K562 (cell line): Measurements from ENCODE around the gene NYAP2. TPM values are rescaled to one million over a fixed set of nuclear protein-coding genes. Genes with fewer than 3 reads are reported as not detected.

Experiments
- ATAC-seq: fragments of 200-7000 bp; cut with Tn5 transposase; 3 replicates; pipeline ENCODE4 v1.9.1; 2020; ENCODE audit warnings: moderate library complexity
- BruUV-seq: library from RNA; stranded (reverse); fragments of 400-500 nt; replicated peaks from 2 replicates; lab custom pipeline; 2021; lab: Mats Ljungman, UMichigan
- CTCF ChIA-PET: fragments of 300-600 bp; formaldehyde crosslinking; extraction: SDS; loops from one replicate; lab custom pipeline; 2021; ENCODE audit warnings: low intra/inter-chr PET ratio; lab: Yijun Ruan, JAX
- POLR2A ChIA-PET: fragments of 300-600, 350-650 bp; sonication (Branson Sonifier 250); formaldehyde crosslinking; extraction: SDS; loops from one replicate; lab custom pipeline; 2021; ENCODE audit warnings: antibody characterized with exemption, inconsistent platforms; lab: Yijun Ruan, JAX
- DNase-seq, 4 experiments: peaks; one replicate each; pipeline versions ENCODE4 v3.0.0 to v3.0.0-alpha.2; 2011 to 2018; ENCODE audit warnings: low spot score in 3 of 4, mixed read lengths in 3 of 4; ENCODE audit errors: extremely low read depth in 1 of 4
- FAIRE-seq: peaks from 2 replicates; lab custom pipeline; 2011; peaks lifted over from hg19 to GRCh38; lab: Jason Lieb, UNC
- H2AFZ ChIP-seq: 2 replicates; pipeline ENCODE4 v1.6.0; 2011; ENCODE audit warnings: low read depth, low read length, control low read depth, inconsistent platforms
- H3K27ac ChIP-seq: fragments of 200-600 bp; 3 replicates; pipeline ENCODE4 v1.8.0; 2011; ENCODE audit warnings: low read depth, mild to moderate bottlenecking, control low read depth, inconsistent platforms, low read length, moderate library complexity, mixed read lengths; ENCODE audit errors: extremely low read depth
- H3K27me3 ChIP-seq, 2 experiments: fragments of 300-600 bp in 1 of 2; 2 replicates in 1 of 2; 3 replicates in 1 of 2; pipeline versions ENCODE4 v1.6.0 to v1.8.0; 2011; ENCODE audit warnings: inconsistent platforms in 2 of 2, low read length in 2 of 2, mild to moderate bottlenecking in 1 of 2, mixed read lengths in 1 of 2, moderate library complexity in 1 of 2; ENCODE audit not compliant: control insufficient read depth in 2 of 2, insufficient read depth in 2 of 2
- H3K36me3 ChIP-seq: fragments of 300-600 bp; 3 replicates; pipeline ENCODE4 v1.8.0; 2011; ENCODE audit warnings: mild to moderate bottlenecking, low read length, inconsistent platforms; ENCODE audit not compliant: control insufficient read depth, insufficient read depth
- H3K4me1 ChIP-seq, 2 experiments: fragments of 200-600 bp in 1 of 2; replicated peaks in 1 of 2; 2 replicates in 1 of 2; 3 replicates in 1 of 2; pipeline versions ENCODE4 v1.5.1 to v1.8.0; 2011; ENCODE audit warnings: inconsistent platforms in 2 of 2, low read length in 2 of 2, mild to moderate bottlenecking in 1 of 2, mixed read lengths in 1 of 2, moderate library complexity in 1 of 2; ENCODE audit not compliant: control insufficient read depth in 2 of 2, insufficient read depth in 2 of 2
- H3K4me2 ChIP-seq: 2 replicates; pipeline ENCODE4 v1.6.1; 2011; ENCODE audit warnings: low read length, control low read depth, inconsistent platforms, mixed read lengths; ENCODE audit not compliant: insufficient read depth
- H3K4me3 ChIP-seq: fragments of 200-600 bp; sonication (generic), shearing (Covaris generic); 2 replicates; pipeline ENCODE4 v1.5.1; 2016; ENCODE audit warnings: control low read depth, inconsistent platforms
- H3K79me2 ChIP-seq: fragments of 200-600 bp; 3 replicates; pipeline ENCODE4 v1.8.0; 2011; ENCODE audit warnings: low read length, inconsistent platforms; ENCODE audit not compliant: control insufficient read depth, insufficient read depth
- H3K9ac ChIP-seq, 2 experiments: 2 replicates each; pipeline versions ENCODE4 v1.6.0 to v1.6.1; 2011; ENCODE audit warnings: low read depth in 2 of 2, low read length in 2 of 2, control low read depth in 1 of 2, inconsistent platforms in 1 of 2, mild to moderate bottlenecking in 1 of 2, mixed read lengths in 1 of 2; ENCODE audit not compliant: insufficient read depth in 1 of 2
- H3K9me1 ChIP-seq: one replicate; pipeline ENCODE4 v1.6.0; 2011; ENCODE audit warnings: inconsistent platforms, mild to moderate bottlenecking, low read length, moderate library complexity; ENCODE audit not compliant: control insufficient read depth, insufficient read depth
- H3K9me3 ChIP-seq: replicated peaks from 2 replicates; pipeline ENCODE4 v1.5.1; 2011; ENCODE audit warnings: low read depth, low read length, inconsistent platforms; ENCODE audit not compliant: control insufficient read depth, insufficient read depth
- H4K20me1 ChIP-seq: replicated peaks from 2 replicates; pipeline ENCODE4 v1.6.1; 2011; ENCODE audit warnings: low read length, inconsistent platforms, mixed read lengths; ENCODE audit not compliant: control insufficient read depth, insufficient read depth
- CREM ChIP-seq: IDR thresholded peaks from 2 replicates; pipeline ENCODE4 v1.6.1; 2014; ENCODE audit warnings: antibody characterized with exemption, low read depth
- DLX4 ChIP-seq: fragments of 250-450 bp; sonication (Bioruptor Pico); IDR thresholded peaks from 2 replicates; pipeline ENCODE4 v1.6.1; 2021; ENCODE audit warnings: mild to moderate bottlenecking
- FOXK1 ChIP-seq: sonication (generic); formaldehyde crosslinking; IDR thresholded peaks from 2 replicates; pipeline ENCODE4 v1.8.0; 2022; ENCODE audit warnings: missing genetic modification reagents, mild to moderate bottlenecking, borderline replicate concordance
- ILK ChIP-seq: fragments of 450-650 bp; IDR thresholded peaks from 2 replicates; pipeline ENCODE4 v1.6.1; 2016; ENCODE audit warnings: missing genetic modification characterization, low read depth, mild to moderate bottlenecking, missing compliant biosample characterization, moderate library complexity, borderline replicate concordance
- MTA2 ChIP-seq: fragments of 450-650 bp; IDR thresholded peaks from 2 replicates; pipeline ENCODE4 v1.6.1; 2016; ENCODE audit warnings: low read depth
- MYBL2 ChIP-seq, 2 experiments: fragments of 450-650 bp in 1 of 2; sonication (generic) in 1 of 2; formaldehyde crosslinking in 1 of 2; IDR thresholded peaks; 2 replicates each; pipeline versions ENCODE4 v1.6.1 to v1.8.1; 2017 to 2022; ENCODE audit warnings: borderline replicate concordance in 1 of 2, inconsistent platforms in 1 of 2, low read depth in 1 of 2, mild to moderate bottlenecking in 1 of 2, missing genetic modification reagents in 1 of 2, moderate library complexity in 1 of 2
- NELFE ChIP-seq: IDR thresholded peaks from 2 replicates; pipeline ENCODE4 v1.6.1; 2011; ENCODE audit warnings: mild to moderate bottlenecking; ENCODE audit not compliant: insufficient read depth, insufficient read length
- NR3C1 ChIP-seq: sonication (generic); formaldehyde crosslinking; IDR thresholded peaks from 2 replicates; pipeline ENCODE4 v1.8.1; 2022; ENCODE audit warnings: missing genetic modification reagents
- NUFIP1 ChIP-seq: fragments of 450-650 bp; IDR thresholded peaks from 2 replicates; pipeline ENCODE4 v1.6.1; 2018; ENCODE audit not compliant: partially characterized antibody
- SAP30 ChIP-seq: fragments of 200-600 bp; sonication (generic); IDR thresholded peaks from 2 replicates; pipeline ENCODE4 v1.6.1; 2012; ENCODE audit warnings: borderline replicate concordance, low read depth, mild to moderate bottlenecking, moderate library complexity, low read length, control low read depth, inconsistent platforms; ENCODE audit not compliant: insufficient read depth, poor library complexity, severe bottlenecking
- SMARCA5 ChIP-seq: fragments of 450-650 bp; IDR thresholded peaks from 2 replicates; pipeline ENCODE4 v1.6.1; 2016
- SREBF1 ChIP-seq: fragments of 150-350 bp; IDR thresholded peaks from 2 replicates; pipeline ENCODE4 v1.6.1; 2014; ENCODE audit warnings: antibody characterized with exemption, low read depth, low read length, borderline replicate concordance
- STAT5B ChIP-seq: fragments of 250-450 bp; sonication (Bioruptor Pico); IDR thresholded peaks from 2 replicates; pipeline ENCODE4 v1.8.0; 2021; ENCODE audit warnings: mild to moderate bottlenecking, inconsistent platforms
- WHSC1 ChIP-seq: IDR thresholded peaks from one replicate; pipeline ENCODE4 v1.6.1; 2012; ENCODE audit warnings: low read length, control low read depth, inconsistent platforms
- ZNF232 ChIP-seq: sonication (generic); formaldehyde crosslinking; IDR thresholded peaks from 2 replicates; pipeline ENCODE4 v1.8.0; 2022; ENCODE audit warnings: mild to moderate bottlenecking, missing genetic modification reagents
- ZNF24 ChIP-seq: fragments of 450-650 bp; IDR thresholded peaks from 2 replicates; pipeline ENCODE4 v1.6.1; 2016
- ZNF717 ChIP-seq: fragments of 250-450 bp; sonication (Bioruptor Pico); IDR thresholded peaks from 2 replicates; pipeline ENCODE4 v1.5.0; 2021
- whole genome bisulfite sequencing: fragments of 100-300 bp; shearing (Covaris generic); methylation state at CpG from one replicate; pipeline ENCODE4 v1.1.6; 2016; ENCODE audit warnings: low coverage, mixed read lengths; ENCODE audit not compliant: insufficient coverage; ENCODE audit errors: missing lambda C conversion rate; 5-methylcytosine and 5-hydroxymethylcytosine counted together
- in situ Hi-C: fragments of 300-500 bp; cut with MboI; formaldehyde crosslinking; loops from 4 replicates; pipeline ENCODE4 v1.15.0; 2018; ENCODE audit warnings: inconsistent platforms, mixed read lengths
- intact Hi-C: fragments of 100-400 bp; cut with micrococcal nuclease; formaldehyde crosslinking; loops from 2 replicates; pipeline ENCODE4 v1.14.2; 2022
- polyA plus RNA-seq, 8 experiments: library from polyadenylated mRNA; depleted of rRNA in 4 of 8; stranded (reverse) in 5 of 8; unstranded in 3 of 8; fragments of >200 nt; fragmentation: Nextera tagmentation in 2 of 8; fragmentation: Illumina TruSeq in 1 of 8; extraction: Ambion mirVana in 2 of 8; extraction: Trizol in 1 of 8; gene quantifications; 2 replicates each; pipeline versions ENCODE4 v1.2.1 to v1.2.3, GENCODE V29; 2011 to 2014; ENCODE audit warnings: inconsistent platforms in 1 of 8, missing spikeins in 1 of 8
- total RNA-seq, 7 experiments: library from RNA; depleted of rRNA in 6 of 7; stranded (reverse); fragments of >200 nt in 6 of 7; fragmentation: Illumina TruSeq in 2 of 7; extraction: Trizol in 2 of 7; gene quantifications; 2 replicates each; pipeline versions ENCODE4 v1.2.1 to v1.2.3, GENCODE V29; 2011 to 2021; ENCODE audit warnings: low replicate concordance in 1 of 7
- TF ChIP-seq, protein P1 (sequence below): sonication (generic); formaldehyde crosslinking; IDR thresholded peaks from 2 replicates; pipeline ENCODE4 v1.8.1; 2023; ENCODE audit warnings: mild to moderate bottlenecking, missing genetic modification reagents, moderate library complexity

Gene NYAP2
- total and polyA plus RNA-seq, 9 of the 15 experiments (the other 6 are each of a cell fraction or from before 2014, with no cell fraction given): 0.03 to 0.04 (median 0.04) TPM; not detected in 3

- WGBS: 6% methylated on average over 3 of the region's 4 CpGs
- no peaks in the 10 kb centered on the region for H3K9me1 ChIP-seq
- H3K4me1 ChIP-seq: no peaks in the 10 kb centered on the region
- H3K27me3 ChIP-seq: no peaks in the 10 kb centered on the region
- no peak overlapping the region for H3K27ac ChIP-seq
- no peaks in the 10 kb centered on the region for H3K79me2 ChIP-seq
- BruUV-seq: no TSS peak
- H3K9ac ChIP-seq: no peak overlapping the region
- ChIA-PET POLR2A (no interaction called here), CTCF (no interaction called here)
- H4K20me1 ChIP-seq: no peaks in the 10 kb centered on the region
- TF ChIP-seq NELFE (no peak), SMARCA5 (no peak), CREM (no peak), ZNF24 (no peak), FOXK1 (CRISPR knock-in tag) (no peak), NUFIP1 (no peak), MYBL2 (IDR thresholded peaks at IDR 0.05; ENCODE audit: low read depth) (no peak), MYBL2 (CRISPR knock-in tag; IDR thresholded peaks at IDR 0.05; ENCODE audit: borderline replicate concordance) (no peak), SAP30 (no peak), STAT5B (no peak), ZNF717 (CRISPR knock-in tag) (no peak), WHSC1 (no peak), MTA2 (no peak), SREBF1 (no peak), ILK (tag) (no peak), ZNF232 (no peak), DLX4 (no peak), NR3C1 (no peak)
- TF ChIP-seq, protein P1, sequence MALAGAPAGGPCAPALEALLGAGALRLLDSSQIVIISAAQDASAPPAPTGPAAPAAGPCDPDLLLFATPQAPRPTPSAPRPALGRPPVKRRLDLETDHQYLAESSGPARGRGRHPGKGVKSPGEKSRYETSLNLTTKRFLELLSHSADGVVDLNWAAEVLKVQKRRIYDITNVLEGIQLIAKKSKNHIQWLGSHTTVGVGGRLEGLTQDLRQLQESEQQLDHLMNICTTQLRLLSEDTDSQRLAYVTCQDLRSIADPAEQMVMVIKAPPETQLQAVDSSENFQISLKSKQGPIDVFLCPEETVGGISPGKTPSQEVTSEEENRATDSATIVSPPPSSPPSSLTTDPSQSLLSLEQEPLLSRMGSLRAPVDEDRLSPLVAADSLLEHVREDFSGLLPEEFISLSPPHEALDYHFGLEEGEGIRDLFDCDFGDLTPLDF (CRISPR knock-in tag): no peak
- no peaks in the 10 kb centered on the region for H3K9me3 ChIP-seq
- in situ Hi-C loops (no loop called here), intact Hi-C loops (no loop called here)
- no peak overlapping the region for H3K4me3 ChIP-seq
- H3K4me2 ChIP-seq: no peak overlapping the region
- no peak overlapping the region for H2AFZ ChIP-seq
- no peak for FAIRE-seq
- ATAC-seq: no peak
- no peaks in the 10 kb centered on the region for H3K36me3 ChIP-seq
- no peak for DNase-seq
Measured at GRCh38 chr2:225534697-225535096, 135.2 kb downstream of the NYAP2 start.
